ENCODE results near the gene MYOCD.

DNA sequence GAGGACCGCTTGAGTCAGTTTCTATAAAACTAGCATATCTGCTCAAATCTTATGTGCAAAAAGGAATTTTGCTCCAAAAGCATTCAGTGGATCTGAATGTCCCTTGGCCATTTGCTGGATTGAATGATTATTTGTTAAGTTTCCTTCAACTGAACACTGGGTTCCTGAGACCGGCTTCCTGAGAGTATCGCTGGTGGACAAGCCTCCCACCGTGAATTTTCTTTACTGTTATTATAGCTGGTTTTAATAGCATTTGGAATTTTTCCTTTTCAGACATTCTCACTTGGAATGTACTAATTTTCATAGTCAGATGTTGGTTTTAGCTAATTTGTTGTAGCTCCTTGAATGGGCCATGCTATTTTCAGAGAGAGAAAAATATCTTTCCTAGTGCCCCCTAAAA is 9.8 kb upstream of the MYOCD start:
- TF ChIP-seq SP1 (IDR thresholded peaks at IDR 0.05) (no peak), TAF1 (conservative IDR thresholded peaks at IDR 0.05) (no peak), RAD21 (IDR thresholded peaks at IDR 0.05) (no peak), YY1 (IDR thresholded peaks at IDR 0.05) (no peak), HNF4G (IDR thresholded peaks at IDR 0.05) (no peak)
- TF ChIP-seq, protein P1, sequence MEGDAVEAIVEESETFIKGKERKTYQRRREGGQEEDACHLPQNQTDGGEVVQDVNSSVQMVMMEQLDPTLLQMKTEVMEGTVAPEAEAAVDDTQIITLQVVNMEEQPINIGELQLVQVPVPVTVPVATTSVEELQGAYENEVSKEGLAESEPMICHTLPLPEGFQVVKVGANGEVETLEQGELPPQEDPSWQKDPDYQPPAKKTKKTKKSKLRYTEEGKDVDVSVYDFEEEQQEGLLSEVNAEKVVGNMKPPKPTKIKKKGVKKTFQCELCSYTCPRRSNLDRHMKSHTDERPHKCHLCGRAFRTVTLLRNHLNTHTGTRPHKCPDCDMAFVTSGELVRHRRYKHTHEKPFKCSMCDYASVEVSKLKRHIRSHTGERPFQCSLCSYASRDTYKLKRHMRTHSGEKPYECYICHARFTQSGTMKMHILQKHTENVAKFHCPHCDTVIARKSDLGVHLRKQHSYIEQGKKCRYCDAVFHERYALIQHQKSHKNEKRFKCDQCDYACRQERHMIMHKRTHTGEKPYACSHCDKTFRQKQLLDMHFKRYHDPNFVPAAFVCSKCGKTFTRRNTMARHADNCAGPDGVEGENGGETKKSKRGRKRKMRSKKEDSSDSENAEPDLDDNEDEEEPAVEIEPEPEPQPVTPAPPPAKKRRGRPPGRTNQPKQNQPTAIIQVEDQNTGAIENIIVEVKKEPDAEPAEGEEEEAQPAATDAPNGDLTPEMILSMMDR (IDR thresholded peaks at IDR 0.05; ENCODE audit: low read depth, low read length, missing input control) = no peak
- TF ChIP-seq, protein P2, sequence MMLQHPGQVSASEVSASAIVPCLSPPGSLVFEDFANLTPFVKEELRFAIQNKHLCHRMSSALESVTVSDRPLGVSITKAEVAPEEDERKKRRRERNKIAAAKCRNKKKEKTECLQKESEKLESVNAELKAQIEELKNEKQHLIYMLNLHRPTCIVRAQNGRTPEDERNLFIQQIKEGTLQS (IDR thresholded peaks at IDR 0.05) = no peak
- TF ChIP-seq, protein P3, sequence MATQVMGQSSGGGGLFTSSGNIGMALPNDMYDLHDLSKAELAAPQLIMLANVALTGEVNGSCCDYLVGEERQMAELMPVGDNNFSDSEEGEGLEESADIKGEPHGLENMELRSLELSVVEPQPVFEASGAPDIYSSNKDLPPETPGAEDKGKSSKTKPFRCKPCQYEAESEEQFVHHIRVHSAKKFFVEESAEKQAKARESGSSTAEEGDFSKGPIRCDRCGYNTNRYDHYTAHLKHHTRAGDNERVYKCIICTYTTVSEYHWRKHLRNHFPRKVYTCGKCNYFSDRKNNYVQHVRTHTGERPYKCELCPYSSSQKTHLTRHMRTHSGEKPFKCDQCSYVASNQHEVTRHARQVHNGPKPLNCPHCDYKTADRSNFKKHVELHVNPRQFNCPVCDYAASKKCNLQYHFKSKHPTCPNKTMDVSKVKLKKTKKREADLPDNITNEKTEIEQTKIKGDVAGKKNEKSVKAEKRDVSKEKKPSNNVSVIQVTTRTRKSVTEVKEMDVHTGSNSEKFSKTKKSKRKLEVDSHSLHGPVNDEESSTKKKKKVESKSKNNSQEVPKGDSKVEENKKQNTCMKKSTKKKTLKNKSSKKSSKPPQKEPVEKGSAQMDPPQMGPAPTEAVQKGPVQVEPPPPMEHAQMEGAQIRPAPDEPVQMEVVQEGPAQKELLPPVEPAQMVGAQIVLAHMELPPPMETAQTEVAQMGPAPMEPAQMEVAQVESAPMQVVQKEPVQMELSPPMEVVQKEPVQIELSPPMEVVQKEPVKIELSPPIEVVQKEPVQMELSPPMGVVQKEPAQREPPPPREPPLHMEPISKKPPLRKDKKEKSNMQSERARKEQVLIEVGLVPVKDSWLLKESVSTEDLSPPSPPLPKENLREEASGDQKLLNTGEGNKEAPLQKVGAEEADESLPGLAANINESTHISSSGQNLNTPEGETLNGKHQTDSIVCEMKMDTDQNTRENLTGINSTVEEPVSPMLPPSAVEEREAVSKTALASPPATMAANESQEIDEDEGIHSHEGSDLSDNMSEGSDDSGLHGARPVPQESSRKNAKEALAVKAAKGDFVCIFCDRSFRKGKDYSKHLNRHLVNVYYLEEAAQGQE (IDR thresholded peaks at IDR 0.05) = no peak
- TF ChIP-seq, protein P4, sequence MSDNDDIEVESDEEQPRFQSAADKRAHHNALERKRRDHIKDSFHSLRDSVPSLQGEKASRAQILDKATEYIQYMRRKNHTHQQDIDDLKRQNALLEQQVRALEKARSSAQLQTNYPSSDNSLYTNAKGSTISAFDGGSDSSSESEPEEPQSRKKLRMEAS (IDR thresholded peaks at IDR 0.05) = no peak
- TF ChIP-seq, protein P5, sequence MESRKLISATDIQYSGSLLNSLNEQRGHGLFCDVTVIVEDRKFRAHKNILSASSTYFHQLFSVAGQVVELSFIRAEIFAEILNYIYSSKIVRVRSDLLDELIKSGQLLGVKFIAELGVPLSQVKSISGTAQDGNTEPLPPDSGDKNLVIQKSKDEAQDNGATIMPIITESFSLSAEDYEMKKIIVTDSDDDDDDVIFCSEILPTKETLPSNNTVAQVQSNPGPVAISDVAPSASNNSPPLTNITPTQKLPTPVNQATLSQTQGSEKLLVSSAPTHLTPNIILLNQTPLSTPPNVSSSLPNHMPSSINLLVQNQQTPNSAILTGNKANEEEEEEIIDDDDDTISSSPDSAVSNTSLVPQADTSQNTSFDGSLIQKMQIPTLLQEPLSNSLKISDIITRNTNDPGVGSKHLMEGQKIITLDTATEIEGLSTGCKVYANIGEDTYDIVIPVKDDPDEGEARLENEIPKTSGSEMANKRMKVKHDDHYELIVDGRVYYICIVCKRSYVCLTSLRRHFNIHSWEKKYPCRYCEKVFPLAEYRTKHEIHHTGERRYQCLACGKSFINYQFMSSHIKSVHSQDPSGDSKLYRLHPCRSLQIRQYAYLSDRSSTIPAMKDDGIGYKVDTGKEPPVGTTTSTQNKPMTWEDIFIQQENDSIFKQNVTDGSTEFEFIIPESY (IDR thresholded peaks at IDR 0.05) = no peak
